DND-41 (cell line): Measurements from ENCODE around the gene NKAIN2.

Experiments
- ATAC-seq: fragments of 200-7000 bp; cut with Tn5 transposase; 3 replicates; pipeline ENCODE4 v1.9.1; 2021; ENCODE audit warnings: low read depth; ENCODE audit not compliant: insufficient read depth
- DNase-seq: peaks from one replicate; pipeline ENCODE4 v3.0.0-alpha.2; 2020
- H2AFZ ChIP-seq: 2 replicates; pipeline ENCODE4 v1.6.0; 2012; ENCODE audit warnings: low read depth, low read length
- H3K27ac ChIP-seq: 2 replicates; pipeline ENCODE4 v1.5.1; 2012; ENCODE audit warnings: low read length, inconsistent platforms
- H3K27me3 ChIP-seq: fragments of 200-600 bp; sonication (generic); 2 replicates; pipeline ENCODE4 v1.6.0; 2012; ENCODE audit warnings: low read length, mild to moderate bottlenecking, inconsistent platforms; ENCODE audit not compliant: insufficient read depth, poor library complexity
- H3K36me3 ChIP-seq: 2 replicates; pipeline ENCODE4 v1.5.1; 2012; ENCODE audit warnings: low read length, inconsistent platforms; ENCODE audit not compliant: insufficient read depth
- H3K4me1 ChIP-seq: 2 replicates; pipeline ENCODE4 v1.5.1; 2012; ENCODE audit warnings: mild to moderate bottlenecking, low read length; ENCODE audit not compliant: insufficient read depth
- H3K4me2 ChIP-seq: 2 replicates; pipeline ENCODE4 v1.6.0; 2012; ENCODE audit warnings: mild to moderate bottlenecking, moderate library complexity, low read length, inconsistent platforms; ENCODE audit not compliant: insufficient read depth
- H3K4me3 ChIP-seq, 2 experiments: fragments of 200-600 bp in 1 of 2; shearing (Covaris generic) in 1 of 2; 2 replicates each; pipeline ENCODE4 v1.5.1; 2012 to 2016; ENCODE audit warnings: inconsistent platforms in 2 of 2, low read length in 2 of 2, mild to moderate bottlenecking in 2 of 2, low read depth in 1 of 2, moderate library complexity in 1 of 2
- H3K79me2 ChIP-seq: 2 replicates; pipeline ENCODE4 v1.6.0; 2012; ENCODE audit warnings: low read length, inconsistent platforms; ENCODE audit not compliant: insufficient read depth
- H3K9ac ChIP-seq: 2 replicates; pipeline ENCODE4 v1.6.0; 2012; ENCODE audit warnings: low read depth, mild to moderate bottlenecking, inconsistent platforms, low read length, moderate library complexity
- H3K9me3 ChIP-seq: 2 replicates; pipeline ENCODE4 v1.5.1; 2012; ENCODE audit warnings: low read length, moderate library complexity, mild to moderate bottlenecking, inconsistent platforms; ENCODE audit not compliant: insufficient read depth, severe bottlenecking
- H4K20me1 ChIP-seq: 2 replicates; pipeline ENCODE4 v1.6.0; 2012; ENCODE audit warnings: low read length; ENCODE audit not compliant: insufficient read depth
- CTCF ChIP-seq: IDR thresholded peaks from 2 replicates; pipeline ENCODE4 v1.5.1; 2012; ENCODE audit warnings: borderline replicate concordance, low read length, moderate library complexity, mild to moderate bottlenecking; ENCODE audit not compliant: poor library complexity, severe bottlenecking; ENCODE audit errors: extremely low read depth
- EZH2 ChIP-seq: IDR thresholded peaks from 3 replicates; pipeline ENCODE4 v1.6.1; 2012; ENCODE audit warnings: borderline replicate concordance, low read depth, mild to moderate bottlenecking, moderate library complexity, low read length, inconsistent platforms; ENCODE audit not compliant: severe bottlenecking

NKAIN2 gene

GRCh38 chr6:124420116-124420840 is 616.6 kb downstream of the NKAIN2 start:
- DNase-seq (no peak), ATAC-seq (no peak)
- H2AFZ ChIP-seq, result no peak overlapping the region
- no peak overlapping the region for H3K4me2 ChIP-seq
- H3K27me3 ChIP-seq, result no peaks in the 10 kb centered on the region
- H3K9ac ChIP-seq, result no peak overlapping the region
- no peaks in the 10 kb centered on the region for H3K79me2 ChIP-seq
- H3K27ac ChIP-seq, result no peak overlapping the region
- H3K4me3 ChIP-seq, result no peak overlapping the region
- no peaks in the 10 kb centered on the region for H3K4me1 ChIP-seq
- H3K36me3 ChIP-seq, result no peaks in the 10 kb centered on the region
- TF ChIP-seq CTCF (no peak), EZH2 (no peak)
- H4K20me1 ChIP-seq, result no peaks in the 10 kb centered on the region
- no peaks in the 10 kb centered on the region for H3K9me3 ChIP-seq

GRCh38 chr6:124423621-124424020 is 620.0 kb downstream of the NKAIN2 start:
- Histone ChIP-seq H3K27me3 (no peaks in the 10 kb centered on the region), H2AFZ (no peak overlapping the region), H3K36me3 (no peaks in the 10 kb centered on the region), H3K9ac (no peak overlapping the region), H3K27ac (no peak overlapping the region), H3K4me1 (no peaks in the 10 kb centered on the region), H4K20me1 (no peaks in the 10 kb centered on the region), H3K4me3 (no peak overlapping the region), H3K4me2 (no peak overlapping the region), H3K79me2 (no peaks in the 10 kb centered on the region), H3K9me3 (no peaks in the 10 kb centered on the region)
- ATAC-seq, result no peak
- no peak for TF ChIP-seq EZH2
- no peak for TF ChIP-seq CTCF
- no peak for DNase-seq

- H3K4me3 ChIP-seq, result no peak overlapping the region
- H3K36me3 ChIP-seq, result no peaks in the 10 kb centered on the region
- ATAC-seq (no peak), DNase-seq (no peak)
- no peaks in the 10 kb centered on the region for H3K9me3 ChIP-seq
- no peaks in the 10 kb centered on the region for H3K27me3 ChIP-seq
- no peaks in the 10 kb centered on the region for H4K20me1 ChIP-seq
- no peak overlapping the region for H3K4me2 ChIP-seq
- TF ChIP-seq CTCF (no peak), EZH2 (no peak)
- H3K4me1 ChIP-seq, result no peaks in the 10 kb centered on the region
- no peaks in the 10 kb centered on the region for H3K79me2 ChIP-seq
- no peak overlapping the region for H2AFZ ChIP-seq
- H3K9ac ChIP-seq, result no peak overlapping the region
- no peak overlapping the region for H3K27ac ChIP-seq
These were observed 627.2 kb downstream of the NKAIN2 start for GRCh38 chr6:124430740-124431318.
